Fibroblast of mammary gland (primary cell): ENCODE results near the gene ANKRD27.
"Not testable (repeated sequence)": the region's sequence is repeated elsewhere in the genome, so short reads cannot be mapped to it uniquely, and the experiment has no call there.

Experiments used
- DNase-seq: peaks from one replicate; pipeline ENCODE4 v3.0.0-alpha.2; 2010; ENCODE audit warnings: low read depth
- H3K4me3 ChIP-seq: 2 replicates; pipeline ENCODE4 v1.5.1; 2011; ENCODE audit warnings: low read depth, mild to moderate bottlenecking, low read length, moderate library complexity; ENCODE audit not compliant: control insufficient read depth
- TF ChIP-seq, protein P1 (sequence below): conservative IDR thresholded peaks from 2 replicates; pipeline ENCODE4 v1.5.1; 2011; ENCODE audit warnings: low read depth, low read length, inconsistent platforms; ENCODE audit not compliant: control insufficient read depth, insufficient read depth

ANKRD27 gene

DNA sequence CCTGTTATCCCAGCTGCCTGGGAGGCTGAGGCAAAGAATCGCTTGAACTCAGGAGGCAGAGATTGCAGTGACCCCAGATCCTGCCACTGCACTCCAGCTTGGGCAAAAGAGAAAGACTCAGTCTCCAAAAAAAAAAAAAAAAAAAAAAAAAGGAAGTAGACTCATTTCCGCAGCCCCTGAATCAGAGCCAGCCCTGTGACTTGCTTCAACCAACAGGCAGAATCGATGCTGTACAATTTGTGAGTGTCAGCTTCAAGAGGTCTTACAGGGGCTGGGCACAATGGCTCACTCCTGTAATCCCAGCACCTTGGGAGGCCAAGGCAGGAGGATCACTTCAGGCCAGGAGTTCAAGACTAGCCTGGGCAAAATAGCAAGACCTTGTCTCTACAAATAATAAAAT is 12.8 kb downstream of the ANKRD27 start:
- peak; percentile 75 for DNase-seq
- TF ChIP-seq, protein P1, sequence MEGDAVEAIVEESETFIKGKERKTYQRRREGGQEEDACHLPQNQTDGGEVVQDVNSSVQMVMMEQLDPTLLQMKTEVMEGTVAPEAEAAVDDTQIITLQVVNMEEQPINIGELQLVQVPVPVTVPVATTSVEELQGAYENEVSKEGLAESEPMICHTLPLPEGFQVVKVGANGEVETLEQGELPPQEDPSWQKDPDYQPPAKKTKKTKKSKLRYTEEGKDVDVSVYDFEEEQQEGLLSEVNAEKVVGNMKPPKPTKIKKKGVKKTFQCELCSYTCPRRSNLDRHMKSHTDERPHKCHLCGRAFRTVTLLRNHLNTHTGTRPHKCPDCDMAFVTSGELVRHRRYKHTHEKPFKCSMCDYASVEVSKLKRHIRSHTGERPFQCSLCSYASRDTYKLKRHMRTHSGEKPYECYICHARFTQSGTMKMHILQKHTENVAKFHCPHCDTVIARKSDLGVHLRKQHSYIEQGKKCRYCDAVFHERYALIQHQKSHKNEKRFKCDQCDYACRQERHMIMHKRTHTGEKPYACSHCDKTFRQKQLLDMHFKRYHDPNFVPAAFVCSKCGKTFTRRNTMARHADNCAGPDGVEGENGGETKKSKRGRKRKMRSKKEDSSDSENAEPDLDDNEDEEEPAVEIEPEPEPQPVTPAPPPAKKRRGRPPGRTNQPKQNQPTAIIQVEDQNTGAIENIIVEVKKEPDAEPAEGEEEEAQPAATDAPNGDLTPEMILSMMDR, result no peak
- no peak overlapping the region for H3K4me3 ChIP-seq

DNA sequence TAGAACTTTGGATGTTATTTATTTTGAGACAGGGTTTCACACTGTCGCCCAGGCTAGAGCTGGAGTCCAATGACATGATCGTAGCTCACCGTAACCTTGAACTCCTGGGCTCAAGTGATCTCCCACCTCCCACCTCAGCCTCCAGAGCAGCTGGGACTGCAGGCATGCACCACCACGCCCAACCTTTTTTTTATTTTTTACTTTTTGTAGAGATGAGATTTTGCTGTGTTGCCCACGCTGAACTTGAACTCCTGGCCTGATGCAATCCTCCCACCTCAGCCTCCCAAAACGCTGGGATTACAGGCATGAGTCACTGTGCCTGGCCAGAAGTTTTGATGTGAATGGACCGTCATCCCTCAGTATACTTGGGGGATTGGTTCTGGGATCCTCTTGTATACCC is 13.7 kb downstream of the ANKRD27 start:
- DNase-seq, result no peak
- TF ChIP-seq, protein P1, result no peak
- no peak overlapping the region for H3K4me3 ChIP-seq

DNA sequence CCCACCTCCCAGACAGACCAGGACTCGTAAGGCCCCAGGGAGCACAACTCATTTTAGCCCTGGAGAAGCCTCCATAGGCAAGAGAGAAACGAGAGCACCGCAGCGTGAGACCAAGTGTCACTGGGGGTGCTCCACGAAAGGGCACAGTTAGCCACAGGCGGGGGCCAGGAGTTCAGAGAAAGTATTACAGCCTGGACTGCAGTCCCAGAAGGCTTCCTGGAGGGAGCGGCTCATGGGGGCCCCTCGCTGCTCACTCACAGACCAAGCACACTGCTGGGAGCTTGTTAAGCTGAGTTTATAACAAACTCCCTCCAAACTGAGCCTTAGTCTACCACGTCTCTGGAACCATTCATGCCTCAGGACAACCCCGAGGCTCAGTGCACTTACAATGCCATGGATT is 16.5 kb downstream of the ANKRD27 start:
- no peak overlapping the region for H3K4me3 ChIP-seq
- TF ChIP-seq, protein P1, result no peak

DNA sequence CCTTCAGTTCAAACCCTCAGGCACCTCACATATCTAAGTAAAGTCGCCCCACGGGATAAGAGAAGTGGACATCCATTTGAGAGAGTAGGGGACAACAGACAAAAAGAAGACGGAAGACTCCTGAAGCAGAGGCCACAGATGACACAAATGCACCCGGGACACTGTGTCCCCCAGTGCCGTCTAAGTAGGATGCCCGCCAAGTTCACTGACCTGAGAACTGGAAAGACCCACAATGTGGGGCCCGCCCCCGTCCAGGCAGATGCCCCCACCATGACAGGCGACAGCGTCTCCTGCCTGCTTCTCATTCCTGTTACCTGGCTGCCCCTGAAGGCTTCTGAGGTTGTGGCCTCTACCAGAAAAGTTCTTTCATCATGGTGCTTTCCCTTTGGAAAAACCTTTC is 16.9 kb downstream of the ANKRD27 start:
- no peak overlapping the region for H3K4me3 ChIP-seq
- no peak for DNase-seq
- TF ChIP-seq, protein P1, result no peak

More for the DNA sequence above, 16.5 kb downstream of the ANKRD27 start:
- no peak for DNase-seq

DNA sequence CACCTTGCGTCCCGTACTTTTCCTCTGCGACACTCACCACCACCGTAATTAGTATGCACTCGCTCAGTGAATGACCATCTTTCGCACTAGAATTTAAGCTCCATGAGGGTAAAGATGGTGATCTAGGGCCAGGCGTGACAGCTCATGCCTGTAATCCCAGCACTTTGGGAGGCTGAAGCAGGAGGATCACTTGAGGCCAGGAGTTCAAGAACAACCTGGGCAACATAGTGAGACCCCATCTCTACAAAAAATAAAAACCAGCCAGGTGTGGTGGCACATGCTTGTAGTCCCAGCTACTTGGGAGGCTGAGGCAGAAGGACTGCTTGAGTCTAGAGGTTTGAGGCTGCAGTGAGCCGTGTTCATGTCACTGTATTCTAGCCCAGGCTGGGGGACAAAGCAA is 18.6 kb downstream of the ANKRD27 start:
- not testable (repeated sequence) for DNase-seq, H3K4me3 ChIP-seq

DNA sequence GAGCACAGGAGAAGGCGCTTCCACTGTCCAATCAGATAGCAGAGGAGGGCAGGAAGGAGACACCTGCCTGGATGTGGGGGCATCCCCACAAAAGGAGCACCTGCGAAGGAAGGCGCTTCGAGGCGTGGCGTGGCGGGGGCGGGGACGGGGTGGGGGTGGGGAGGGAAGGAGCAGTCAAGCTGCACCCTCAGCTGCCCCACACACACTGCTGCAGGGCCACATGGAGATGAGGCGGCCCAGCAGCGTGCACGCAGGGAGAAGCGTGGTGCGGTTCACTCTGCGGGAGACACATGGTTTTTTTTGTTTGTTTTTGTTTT is 21.4 kb downstream of the ANKRD27 start:
- no peak overlapping the region for H3K4me3 ChIP-seq
- no peak for DNase-seq
- TF ChIP-seq, protein P1, result no peak

DNA sequence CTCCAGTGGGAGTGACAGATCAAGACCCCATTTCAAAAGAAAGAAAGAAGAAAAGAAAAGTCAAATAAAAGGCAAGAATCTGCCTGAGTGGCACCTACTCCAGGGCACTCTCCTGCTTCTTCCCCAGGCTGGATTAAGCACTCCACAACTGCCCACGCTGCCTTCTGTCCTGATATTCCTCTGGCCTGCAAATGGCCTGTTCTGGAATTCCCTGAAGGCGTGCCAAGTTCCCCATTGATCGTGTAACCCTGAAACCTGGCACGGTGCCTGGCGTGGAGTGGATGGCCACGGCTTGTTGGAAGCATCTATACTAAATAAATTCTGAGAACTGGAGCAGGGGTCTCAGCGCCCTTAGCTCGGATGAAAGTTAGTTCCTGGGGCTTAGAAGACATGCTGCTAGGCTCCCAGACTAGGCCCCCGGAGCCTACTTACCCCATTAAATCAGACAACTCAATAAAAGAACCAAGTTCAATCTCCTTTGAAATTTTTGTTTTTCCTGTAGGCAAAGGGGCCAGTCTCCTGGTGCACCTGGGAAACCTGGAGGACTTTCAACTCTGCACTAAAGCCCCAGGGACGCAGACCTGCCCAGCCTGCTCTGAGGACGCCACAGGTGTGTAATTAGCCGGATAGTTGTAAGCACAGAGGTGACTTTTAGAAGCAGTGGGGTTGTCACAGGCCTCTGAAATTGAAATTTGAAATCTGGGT is 21.9 kb downstream of the ANKRD27 start:
- no peak overlapping the region for H3K4me3 ChIP-seq
- peak; percentile 61 for DNase-seq
- TF ChIP-seq, protein P1, result no peak

DNA sequence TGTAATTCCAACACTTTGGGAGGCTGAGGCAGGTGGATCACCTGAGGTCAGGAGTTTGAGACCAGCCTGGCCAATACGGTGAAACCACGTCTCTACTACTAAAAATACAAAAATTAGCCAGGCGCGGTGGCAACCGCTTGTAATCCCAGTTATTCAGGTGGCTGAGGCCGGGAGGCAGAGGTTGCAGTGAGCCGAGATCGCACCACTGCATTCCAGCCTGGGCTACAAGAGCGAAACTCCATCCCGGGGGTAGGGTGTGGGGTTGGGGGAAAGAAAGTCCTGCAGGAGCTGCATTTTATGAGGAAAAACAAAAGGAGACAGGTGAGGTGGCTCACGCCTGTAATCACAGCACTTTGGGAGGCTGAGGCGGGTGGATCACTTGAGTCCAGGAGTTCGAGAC is 22.6 kb downstream of the ANKRD27 start:
- H3K4me3 ChIP-seq, DNase-seq: not testable (repeated sequence)
